ENCODE results near the gene C15orf61.

Gene C15orf61

DNA sequence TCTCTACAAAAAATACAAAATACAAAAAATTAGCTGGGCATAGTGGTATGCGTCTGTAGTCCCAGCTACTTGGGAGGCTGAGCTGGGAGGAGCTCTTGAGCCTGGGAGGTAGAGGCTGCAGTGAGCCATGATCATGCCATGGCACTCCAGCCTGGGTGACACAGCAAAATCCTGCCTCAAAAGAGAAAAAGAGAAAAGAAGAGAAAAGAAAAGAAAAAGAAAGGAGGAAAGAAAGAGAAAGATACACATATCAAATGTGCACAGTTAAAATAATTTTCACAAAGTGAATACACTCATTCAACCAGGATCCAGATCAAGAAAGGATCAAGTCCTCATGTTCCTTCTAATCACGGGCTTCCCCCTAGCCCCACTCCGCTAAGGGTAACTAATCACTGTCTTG, 5.8 kb upstream of the C15orf61 start:
- no peak for DNase-seq

DNA sequence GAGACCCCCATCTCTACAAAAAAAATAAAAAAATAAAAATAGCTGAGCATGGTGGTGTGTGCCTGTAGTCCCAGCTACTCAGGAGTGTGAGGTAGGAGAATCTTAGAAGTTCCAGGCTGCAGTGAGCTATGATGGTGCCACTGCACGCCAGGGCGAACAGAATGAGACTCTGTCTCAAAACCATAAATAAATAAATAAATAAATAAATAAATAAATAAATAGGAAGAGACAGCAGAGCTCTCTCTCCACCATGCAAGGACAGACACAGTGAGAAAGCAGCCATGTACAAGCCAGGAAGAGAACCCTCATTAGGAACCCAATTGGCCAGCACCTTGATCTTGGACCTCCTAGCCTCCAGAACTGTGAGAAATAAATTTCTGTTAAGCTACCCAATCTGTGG, 5.4 kb upstream of the C15orf61 start:
- no peak for DNase-seq

DNA sequence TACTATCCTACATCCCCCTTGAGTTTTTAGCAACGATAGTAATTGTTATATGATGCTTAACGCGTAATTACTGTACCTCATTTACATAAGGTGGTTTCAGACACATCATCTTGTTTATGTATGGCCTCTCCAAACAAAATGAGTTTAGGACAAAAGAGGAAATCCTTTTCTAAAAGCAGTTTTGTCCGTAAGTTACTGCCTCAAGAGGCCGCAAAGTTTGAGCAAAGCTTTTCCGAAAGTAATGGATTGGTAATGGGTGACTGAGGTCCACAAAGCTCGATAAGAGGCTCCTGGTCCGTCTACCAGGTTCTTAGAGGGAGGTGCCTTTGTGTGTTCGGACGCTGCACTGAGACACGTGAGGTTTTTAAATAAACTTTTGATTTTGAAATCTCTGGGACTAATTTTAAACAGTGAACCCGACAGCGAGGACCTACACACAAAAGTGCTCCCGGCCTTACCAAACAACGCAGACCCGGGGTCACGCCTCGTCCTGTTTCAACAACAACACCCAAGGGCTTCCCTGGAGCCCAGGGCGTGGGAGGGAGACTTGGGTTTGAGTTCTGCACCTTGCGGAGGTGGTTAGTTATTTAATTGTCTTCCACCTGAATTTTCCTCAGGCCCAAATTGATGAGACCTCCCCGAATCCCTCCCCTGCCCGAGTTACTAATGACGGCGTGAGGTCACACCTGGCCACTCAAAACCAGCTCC, 456 bp upstream of the C15orf61 start:
- DNase-seq = no peak

GRCh38 chr15:67521783-67522568, 1.0 kb downstream of the C15orf61 start:
- DNase-seq = no peak

GRCh38 chr15:67523330-67523729, 2.4 kb downstream of the C15orf61 start:
- no peak for DNase-seq

GRCh38 chr15:67524235-67524634, 3.3 kb downstream of the C15orf61 start:
- DNase-seq = no peak

DNA sequence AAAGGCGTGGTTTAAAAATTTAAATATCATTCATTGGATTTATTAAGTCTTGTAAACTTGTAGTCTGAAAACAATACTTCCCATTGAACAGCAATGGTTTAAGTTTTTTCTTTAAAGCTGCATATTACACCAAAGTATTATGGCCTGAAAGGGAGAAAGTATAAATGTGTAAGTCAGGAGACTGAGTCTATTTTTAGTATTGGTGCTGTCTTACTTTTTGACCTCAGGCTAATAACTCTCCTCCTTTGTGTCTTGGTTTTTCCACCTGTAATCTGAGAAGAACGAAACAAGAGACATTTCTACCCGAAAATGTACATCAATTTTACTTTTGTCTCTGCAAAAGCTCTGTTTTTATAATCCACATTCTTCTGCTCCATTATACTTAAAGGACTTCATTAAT, 7.6 kb downstream of the C15orf61 start:
- DNase-seq = no peak

DNA sequence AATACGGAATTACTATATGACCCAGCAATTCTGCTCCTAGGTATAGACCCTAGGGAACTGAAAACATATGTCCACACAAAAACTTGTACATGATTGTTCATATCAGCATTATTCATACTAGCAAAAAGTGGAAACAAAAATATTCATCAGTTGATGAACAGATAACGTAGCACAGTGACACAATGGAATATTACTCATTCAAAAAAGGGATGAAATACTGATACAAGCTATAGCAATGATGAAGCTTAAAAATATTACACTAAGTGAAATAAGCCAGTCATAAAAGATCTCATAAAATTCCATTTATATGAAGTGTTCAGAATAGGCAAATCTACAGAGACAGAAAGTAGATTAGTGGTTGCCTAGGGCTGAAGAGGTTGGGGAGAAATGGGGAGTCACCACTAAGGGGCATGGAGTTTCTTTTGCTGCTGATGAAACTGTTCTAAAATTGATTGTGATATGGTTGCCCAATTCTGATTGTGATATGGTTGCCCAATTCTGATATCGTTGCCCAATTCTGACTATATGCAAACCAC, 10.5 kb downstream of the C15orf61 start:
- DNase-seq = no peak

- DNase-seq = no peak
Measured at GRCh38 chr15:67533873-67534272, 12.9 kb downstream of the C15orf61 start.

GRCh38 chr15:67534360-67534759, 13.4 kb downstream of the C15orf61 start:
- no peak for DNase-seq

DNA sequence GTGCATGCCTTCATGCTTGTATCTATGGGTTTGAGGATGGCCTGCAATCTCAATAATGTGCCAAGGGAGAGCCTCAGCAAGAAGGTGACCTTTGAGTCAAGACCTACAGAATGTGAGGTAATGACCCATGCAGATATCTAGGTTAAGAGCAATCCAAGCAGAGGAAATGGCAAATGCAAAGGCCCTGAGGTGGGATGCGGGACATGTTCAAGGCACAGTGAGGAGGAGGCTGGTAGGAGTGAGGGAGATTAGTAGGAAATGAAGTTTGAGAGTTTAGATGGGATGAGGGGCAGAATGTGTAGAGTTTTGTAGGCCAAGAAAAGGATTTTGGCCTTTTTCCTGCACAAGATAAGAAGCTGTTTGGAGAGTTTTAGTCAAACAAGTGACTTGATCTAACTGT, 16.8 kb downstream of the C15orf61 start:
- no peak for DNase-seq

DNA sequence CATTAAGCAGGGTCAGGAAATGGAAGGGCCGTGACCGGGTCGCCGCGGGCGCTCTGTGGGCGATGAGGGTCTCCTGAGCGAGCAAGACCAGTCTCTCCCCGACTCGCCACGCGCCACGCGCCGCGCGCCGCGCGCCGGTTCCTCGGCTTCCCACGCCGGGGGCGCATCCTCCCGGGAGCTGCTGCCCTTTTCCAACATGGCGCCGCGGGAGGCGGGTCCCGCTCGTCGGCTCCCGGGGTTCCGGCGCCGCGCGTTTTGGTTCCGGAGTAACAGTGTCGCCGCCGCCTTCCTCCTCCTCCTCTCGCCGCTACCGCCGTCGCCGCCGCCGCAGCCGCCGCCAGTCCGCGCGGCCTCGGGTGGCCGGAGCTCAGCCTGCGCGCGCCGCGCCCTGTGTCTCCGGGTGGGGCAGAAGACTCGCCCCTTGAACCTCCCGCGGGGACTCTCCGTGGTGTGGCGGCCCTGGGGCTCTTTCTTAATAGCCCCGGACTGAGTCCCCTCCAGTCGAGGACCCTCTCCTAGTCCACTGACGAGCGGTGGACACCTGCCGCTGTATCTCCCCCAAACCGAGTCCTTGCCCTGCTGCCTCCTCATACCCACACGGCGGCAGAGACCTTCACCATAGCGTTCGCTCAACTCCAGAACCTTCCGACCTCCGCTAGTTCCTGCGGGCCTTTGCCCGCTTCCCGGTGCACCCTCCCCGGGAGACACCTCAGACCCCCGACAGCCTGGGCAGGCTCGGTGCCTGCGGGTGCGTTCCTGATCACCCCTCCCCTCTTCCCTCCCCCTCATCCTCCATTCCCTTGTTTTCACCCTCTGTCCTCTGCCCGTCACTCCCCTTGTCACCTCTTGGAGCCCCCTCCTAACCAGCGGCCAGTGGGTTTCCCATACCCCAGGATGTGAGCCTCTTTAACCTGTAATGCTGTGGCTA, 21.8 kb downstream of the C15orf61 start, which contains the start of gene MAP2K5:
Gene MAP2K5 (plus strand): TSS at position 284 of the 928 bp plus-strand sequence. CDS start 633 bp downstream, at position 917.
- peak; percentile 80 for DNase-seq

GRCh38 chr15:67543348-67543718, 22.4 kb downstream of the C15orf61 start:
- no peak for DNase-seq

GRCh38 chr15:67544475-67544874, 23.5 kb downstream of the C15orf61 start:
- no peak for DNase-seq

DNA sequence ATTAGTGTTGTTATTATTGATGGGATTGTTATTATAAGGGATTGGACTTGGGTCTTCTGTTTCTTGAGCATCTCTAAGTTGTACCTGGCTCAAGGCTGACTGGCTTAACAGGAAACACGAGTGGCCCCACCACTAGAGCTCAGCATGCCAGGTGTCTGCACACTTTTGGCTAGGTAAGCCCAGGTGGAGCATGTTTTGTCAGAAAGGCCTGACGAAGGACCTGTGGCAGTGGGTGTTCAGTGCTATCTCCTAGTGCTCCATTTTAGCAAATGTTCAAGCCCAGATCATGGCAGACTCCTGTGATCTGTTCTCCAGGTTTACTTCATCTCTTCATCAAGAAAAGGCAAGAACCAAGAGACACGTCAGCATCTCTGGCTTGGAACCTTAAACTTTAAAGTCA, 24.9 kb downstream of the C15orf61 start:
- no peak for DNase-seq

DNA sequence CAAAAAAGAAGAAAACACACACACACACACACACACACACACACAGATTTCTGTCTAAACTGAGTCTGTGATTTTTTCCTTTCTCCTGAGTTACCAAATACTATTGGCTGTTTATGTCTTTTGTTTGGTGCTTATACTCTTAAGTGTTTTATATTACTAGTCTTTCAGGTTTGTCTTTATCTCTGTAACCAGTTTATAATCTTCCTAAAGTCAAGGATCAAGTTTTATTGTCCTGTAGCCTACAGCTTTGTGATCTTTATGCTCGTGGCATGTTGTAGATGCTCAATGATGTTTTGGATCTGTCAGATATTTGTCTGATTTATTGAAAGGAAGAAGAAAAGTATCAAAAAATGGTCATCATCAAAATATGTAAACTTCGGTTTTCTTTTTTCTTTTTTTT, 26.1 kb downstream of the C15orf61 start:
- no peak for DNase-seq

- no peak for DNase-seq
Measured at GRCh38 chr15:67547836-67548235, 26.9 kb downstream of the C15orf61 start.

DNA sequence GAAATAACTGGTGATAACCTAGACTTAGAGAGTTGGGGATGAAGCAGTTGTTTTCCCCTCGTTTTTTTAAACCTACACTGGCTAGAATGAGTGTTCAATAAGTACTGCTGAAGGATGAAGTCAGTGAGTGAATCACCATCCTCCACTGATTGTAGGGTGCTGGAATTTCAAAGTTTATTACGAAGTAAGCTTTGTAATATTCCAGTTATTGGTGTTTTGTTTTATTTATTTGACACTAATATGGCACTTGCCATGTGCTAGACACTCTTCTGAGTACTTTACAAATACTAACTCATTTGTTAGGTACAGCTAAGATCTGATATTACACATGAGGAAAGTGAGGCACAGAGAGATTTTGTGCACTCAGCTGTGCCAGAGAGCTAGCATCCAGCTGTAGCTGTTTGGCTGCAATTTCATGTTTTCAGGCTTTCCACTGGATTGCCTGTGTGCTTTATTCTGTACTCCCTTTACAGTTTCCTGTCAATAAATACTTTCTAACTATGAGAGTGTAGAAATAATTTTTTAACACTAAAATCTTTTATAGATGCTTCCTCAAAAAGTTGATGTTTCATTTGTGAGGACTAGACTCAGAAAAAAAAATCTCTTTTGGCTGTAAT, 27.4 kb downstream of the C15orf61 start:
- no peak for DNase-seq

GRCh38 chr15:67548862-67549651, 28.1 kb downstream of the C15orf61 start:
- no peak for DNase-seq

- DNase-seq = no peak
Measured at GRCh38 chr15:67549736-67550135, 28.8 kb downstream of the C15orf61 start.

DNA sequence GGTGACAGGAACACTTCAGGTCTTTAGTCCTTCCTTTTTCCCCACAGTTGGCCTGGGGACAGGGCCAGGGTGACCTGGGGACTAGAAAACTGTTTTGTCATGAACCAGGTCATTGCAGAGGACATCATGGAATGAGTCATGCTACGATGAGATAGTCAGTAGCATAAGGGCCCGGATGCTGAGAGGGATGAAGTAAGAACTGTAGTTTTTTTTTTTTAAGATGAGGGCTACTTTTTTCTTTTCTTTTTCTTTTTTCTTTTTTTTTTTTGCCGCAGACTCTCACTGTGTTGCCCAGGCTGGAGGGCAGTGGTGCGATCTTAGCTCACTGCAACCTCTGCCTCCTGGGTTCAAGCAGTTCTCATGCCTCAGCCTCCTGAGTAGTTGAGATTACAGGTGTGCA, 29.6 kb downstream of the C15orf61 start:
- DNase-seq = no peak

All from CD4-positive, alpha-beta T cell treated with Interleukin-15 for 1 hour (primary cell).